HG03039 (cell line): ENCODE results near the gene TAPBPL.

Experiments used
- ATAC-seq: cut with Tn5 transposase; IDR thresholded peaks from one replicate; pipeline ENCODE4 v1.9.1; 2021; ENCODE audit warnings: mild to moderate bottlenecking, moderate library complexity; ENCODE audit not compliant: unreplicated experiment

TAPBPL gene

GRCh38 chr12:6435961-6436715, 15.7 kb upstream of the TAPBPL start:
- ATAC-seq = no peak

GRCh38 chr12:6437586-6437985, 14.3 kb upstream of the TAPBPL start:
- ATAC-seq = no peak

GRCh38 chr12:6438345-6438744, 13.5 kb upstream of the TAPBPL start:
- no peak for ATAC-seq

- no peak for ATAC-seq
Observed at GRCh38 chr12:6440391-6440790, 11.5 kb upstream of the TAPBPL start.

- no peak for ATAC-seq
Observed at GRCh38 chr12:6442836-6443235, 9.0 kb upstream of the TAPBPL start.

- ATAC-seq = no peak
Observed at GRCh38 chr12:6443361-6443983, 8.4 kb upstream of the TAPBPL start.

- ATAC-seq = no peak
Observed at GRCh38 chr12:6444031-6444430, 7.8 kb upstream of the TAPBPL start.

GRCh38 chr12:6444704-6445688, 6.8 kb upstream of the TAPBPL start, which contains the start of gene CD27:
Gene CD27 (plus strand): TSS chr12:6444955. CDS start chr12:6445096, 141 bp downstream.
- ATAC-seq = no peak

- no peak for ATAC-seq
Observed at GRCh38 chr12:6450091-6450868, 1.6 kb upstream of the TAPBPL start.

- no peak for ATAC-seq
Observed at GRCh38 chr12:6450869-6451347, 934 bp upstream of the TAPBPL start.

GRCh38 chr12:6452245-6452943, 552 bp downstream of the TAPBPL start:
- no peak for ATAC-seq

- ATAC-seq = no peak
Observed at GRCh38 chr12:6452944-6453630, 1.2 kb downstream of the TAPBPL start.

GRCh38 chr12:6457220-6457945, 5.5 kb downstream of the TAPBPL start:
- ATAC-seq = no peak

- no peak for ATAC-seq
Observed at GRCh38 chr12:6458281-6459003, 6.6 kb downstream of the TAPBPL start.

- ATAC-seq = no peak
Observed at GRCh38 chr12:6459004-6459337, 7.1 kb downstream of the TAPBPL start.

- no peak for ATAC-seq
Observed at GRCh38 chr12:6460751-6461371, 9.0 kb downstream of the TAPBPL start.

- peak; percentile 75 for ATAC-seq
Observed at GRCh38 chr12:6461401-6462233, 9.8 kb downstream of the TAPBPL start.
